ENCODE measurements around the gene NDE1.

DNA sequence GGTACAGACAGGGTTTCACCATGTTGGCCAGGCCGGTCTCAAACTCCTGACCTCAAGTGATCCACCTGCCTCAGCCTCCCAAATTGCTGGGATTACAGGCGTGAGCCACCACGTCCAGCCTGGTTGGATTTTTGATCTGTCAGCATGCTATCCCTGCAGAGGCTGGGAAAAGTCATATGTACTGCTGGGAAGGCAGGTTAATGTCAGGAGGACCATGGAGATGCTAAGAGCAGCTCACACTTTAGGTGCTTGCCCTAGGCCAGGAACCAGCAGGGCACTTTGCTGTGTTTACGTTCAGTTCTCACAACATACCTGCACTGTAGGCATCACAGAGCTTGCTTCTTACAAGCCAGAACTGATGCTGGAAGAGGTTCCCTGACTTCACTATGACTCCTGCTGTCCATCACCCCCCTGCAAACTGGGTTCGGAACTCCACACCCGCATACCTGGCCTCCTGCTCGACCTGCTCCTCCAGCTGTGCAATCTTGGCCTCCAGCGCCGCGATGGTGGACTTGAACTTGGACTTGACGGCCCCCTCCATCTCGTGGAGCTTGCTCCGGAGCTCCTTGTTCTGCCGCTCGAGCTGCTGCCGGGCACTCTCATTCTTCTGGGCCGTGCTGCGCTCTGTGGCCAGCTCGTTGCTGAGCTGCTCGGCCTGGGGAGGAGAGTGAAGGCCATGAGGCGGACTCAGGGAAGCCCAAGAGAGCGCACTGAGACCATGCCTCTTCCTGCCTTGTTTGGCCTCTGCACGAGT is 66.8 kb downstream of the NDE1 start:
- TF ChIP-seq, protein P1, sequence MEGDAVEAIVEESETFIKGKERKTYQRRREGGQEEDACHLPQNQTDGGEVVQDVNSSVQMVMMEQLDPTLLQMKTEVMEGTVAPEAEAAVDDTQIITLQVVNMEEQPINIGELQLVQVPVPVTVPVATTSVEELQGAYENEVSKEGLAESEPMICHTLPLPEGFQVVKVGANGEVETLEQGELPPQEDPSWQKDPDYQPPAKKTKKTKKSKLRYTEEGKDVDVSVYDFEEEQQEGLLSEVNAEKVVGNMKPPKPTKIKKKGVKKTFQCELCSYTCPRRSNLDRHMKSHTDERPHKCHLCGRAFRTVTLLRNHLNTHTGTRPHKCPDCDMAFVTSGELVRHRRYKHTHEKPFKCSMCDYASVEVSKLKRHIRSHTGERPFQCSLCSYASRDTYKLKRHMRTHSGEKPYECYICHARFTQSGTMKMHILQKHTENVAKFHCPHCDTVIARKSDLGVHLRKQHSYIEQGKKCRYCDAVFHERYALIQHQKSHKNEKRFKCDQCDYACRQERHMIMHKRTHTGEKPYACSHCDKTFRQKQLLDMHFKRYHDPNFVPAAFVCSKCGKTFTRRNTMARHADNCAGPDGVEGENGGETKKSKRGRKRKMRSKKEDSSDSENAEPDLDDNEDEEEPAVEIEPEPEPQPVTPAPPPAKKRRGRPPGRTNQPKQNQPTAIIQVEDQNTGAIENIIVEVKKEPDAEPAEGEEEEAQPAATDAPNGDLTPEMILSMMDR (IDR thresholded peaks at IDR 0.05): no peak
- TF ChIP-seq CEBPB (IDR thresholded peaks at IDR 0.05): no peak
- no peak for TF ChIP-seq EP300 (IDR thresholded peaks at IDR 0.05)
- TF ChIP-seq, protein P2, sequence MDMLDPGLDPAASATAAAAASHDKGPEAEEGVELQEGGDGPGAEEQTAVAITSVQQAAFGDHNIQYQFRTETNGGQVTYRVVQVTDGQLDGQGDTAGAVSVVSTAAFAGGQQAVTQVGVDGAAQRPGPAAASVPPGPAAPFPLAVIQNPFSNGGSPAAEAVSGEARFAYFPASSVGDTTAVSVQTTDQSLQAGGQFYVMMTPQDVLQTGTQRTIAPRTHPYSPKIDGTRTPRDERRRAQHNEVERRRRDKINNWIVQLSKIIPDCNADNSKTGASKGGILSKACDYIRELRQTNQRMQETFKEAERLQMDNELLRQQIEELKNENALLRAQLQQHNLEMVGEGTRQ (IDR thresholded peaks at IDR 0.05): no peak
- no peak for TF ChIP-seq SMC3 (IDR thresholded peaks at IDR 0.05)
- no peak for TF ChIP-seq KDM5A (IDR thresholded peaks at IDR 0.05)
- TF ChIP-seq MYC (IDR thresholded peaks at IDR 0.05; ENCODE audit: borderline replicate concordance, low read length): no peak
- no peak for TF ChIP-seq PBX3 (IDR thresholded peaks at IDR 0.05)

Measured in A549 (cell line).